Measurements from ENCODE around the gene ARHGAP44.

DNA sequence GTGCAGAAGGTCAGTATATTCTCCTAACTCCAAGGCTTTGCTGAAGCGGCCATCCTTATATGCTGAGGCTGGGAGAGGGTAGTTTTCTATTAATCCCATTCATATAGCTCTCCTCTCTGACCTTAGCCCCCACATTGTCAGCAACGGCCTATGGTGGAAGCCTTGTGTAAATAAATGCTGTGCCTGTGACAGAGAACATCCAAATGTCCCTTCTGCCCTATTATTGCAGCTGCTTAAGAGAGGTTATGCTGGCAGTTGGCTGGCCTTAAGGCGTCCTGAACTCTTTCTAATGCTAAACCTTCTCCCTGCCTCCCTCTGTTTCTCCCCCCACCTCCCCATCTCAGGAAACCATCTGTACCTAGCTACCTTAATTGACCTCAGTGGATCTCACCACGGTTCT, 53.6 kb downstream of the ARHGAP44 start:
- TF ChIP-seq, protein P1, sequence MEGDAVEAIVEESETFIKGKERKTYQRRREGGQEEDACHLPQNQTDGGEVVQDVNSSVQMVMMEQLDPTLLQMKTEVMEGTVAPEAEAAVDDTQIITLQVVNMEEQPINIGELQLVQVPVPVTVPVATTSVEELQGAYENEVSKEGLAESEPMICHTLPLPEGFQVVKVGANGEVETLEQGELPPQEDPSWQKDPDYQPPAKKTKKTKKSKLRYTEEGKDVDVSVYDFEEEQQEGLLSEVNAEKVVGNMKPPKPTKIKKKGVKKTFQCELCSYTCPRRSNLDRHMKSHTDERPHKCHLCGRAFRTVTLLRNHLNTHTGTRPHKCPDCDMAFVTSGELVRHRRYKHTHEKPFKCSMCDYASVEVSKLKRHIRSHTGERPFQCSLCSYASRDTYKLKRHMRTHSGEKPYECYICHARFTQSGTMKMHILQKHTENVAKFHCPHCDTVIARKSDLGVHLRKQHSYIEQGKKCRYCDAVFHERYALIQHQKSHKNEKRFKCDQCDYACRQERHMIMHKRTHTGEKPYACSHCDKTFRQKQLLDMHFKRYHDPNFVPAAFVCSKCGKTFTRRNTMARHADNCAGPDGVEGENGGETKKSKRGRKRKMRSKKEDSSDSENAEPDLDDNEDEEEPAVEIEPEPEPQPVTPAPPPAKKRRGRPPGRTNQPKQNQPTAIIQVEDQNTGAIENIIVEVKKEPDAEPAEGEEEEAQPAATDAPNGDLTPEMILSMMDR (IDR thresholded peaks at IDR 0.05), result no peak
- TF ChIP-seq POLR2AphosphoS5 (IDR thresholded peaks at IDR 0.05), result no peak
- no peak for TF ChIP-seq POLR2A (IDR thresholded peaks at IDR 0.05; ENCODE audit: low read depth)
- TF ChIP-seq EP300 (IDR thresholded peaks at IDR 0.05), result no peak

Measured in esophagus muscularis mucosa (tissue), 4 donors.